Adrenal gland (tissue), 12 donors: ENCODE results near the gene FOXJ3. TPM values are rescaled to one million over a fixed set of nuclear protein-coding genes. Genes with fewer than 3 reads are reported as not detected.
A peak's percentile ranks its signal among the peaks of the same experiment; 100 is the strongest.

Experiments
- DNase-seq, 7 donors: peaks; one replicate each; pipeline ENCODE4 v3.0.0-alpha.2; 2019 to 2020
- H3K27ac ChIP-seq, 5 donors: fragments of 200-600 bp; sonication (generic) in 4 of 5; 1 replicate in 3 of 5; 2 replicates in 2 of 5; pipeline versions ENCODE4 v1.5.1 to v1.8.0; 2016 to 2020; ENCODE audit warnings: mild to moderate bottlenecking in 1 of 5
- H3K27me3 ChIP-seq: fragments of 200-600 bp; 2 replicates; pipeline ENCODE4 v1.8.0; 2021
- H3K36me3 ChIP-seq, 2 donors: fragments of 200-600 bp; replicated peaks in 1 of 2; 1 replicate in 1 of 2; 2 replicates in 1 of 2; pipeline versions ENCODE4 v1.5.1 to v1.8.0; 2018 to 2022
- H3K4me1 ChIP-seq, 2 donors: fragments of 200-600 bp; replicated peaks in 1 of 2; 1 replicate in 1 of 2; 2 replicates in 1 of 2; pipeline versions ENCODE4 v1.5.1 to v1.8.0; 2018 to 2021
- H3K4me3 ChIP-seq, 4 donors: fragments of 200-600 bp; sonication (generic) in 3 of 4; one replicate each; pipeline ENCODE4 v1.5.1; 2016 to 2018
- H3K9me3 ChIP-seq, 3 donors: fragments of 200-600 bp; sonication (generic) in 1 of 3; replicated peaks in 1 of 3; 1 replicate in 2 of 3; 2 replicates in 1 of 3; pipeline versions ENCODE4 v1.5.1 to v1.8.0; 2016 to 2021
- POLR2A ChIP-seq, 2 donors: fragments of 450-650 bp; IDR thresholded peaks; one replicate each; pipeline ENCODE4 v1.6.1; 2017; ENCODE audit warnings: antibody characterized with exemption in 2 of 2, mild to moderate bottlenecking in 2 of 2, moderate library complexity in 1 of 2
- WGBS, 4 donors: extraction: QIAGEN DNeasy Blood & Tissue Kit in 2 of 4; methylation state at CpG; one replicate each; pipeline versions ENCODE4 v1.1.5 to v1.1.7; 2013 to 2017; 5-methylcytosine and 5-hydroxymethylcytosine counted together
- intact Hi-C, 2 donors: fragments of 100-400 bp; cut with DNase I; formaldehyde crosslinking; loops; one replicate each; pipeline versions ENCODE4 v1.14.1 to v1.15.0; 2022 to 2023
- polyA plus RNA-seq, 3 donors: library from polyadenylated mRNA; stranded (reverse); fragments of 200-250 nt in 2 of 3; fragments of 350-450 nt in 1 of 3; fragmentation: Illumina TruSeq in 1 of 3; extraction: RNeasy Lipid Tissue Mini Kit (QIAGEN cat#74804) in 1 of 3; gene quantifications; one replicate each; pipeline ENCODE4 v1.2.3, GENCODE V29; 2013 to 2014
- total RNA-seq, 9 donors: library from RNA; depleted of rRNA in 4 of 9; stranded (reverse); fragments of >200 nt in 4 of 9; fragments of 120-200 nt in 1 of 9; fragmentation: NEBNext Ultra II Directional in 1 of 9; extraction: Animal tissue kit (Norgen Biotek cat#: 25700) in 1 of 9; gene quantifications; one replicate each; pipeline versions ENCODE4 v1.1.0 to v1.2.4, GENCODE V29; 2013 to 2023
- TF ChIP-seq, protein P1 (sequence below), 6 experiments: fragments of 450-650 bp in 4 of 6; fragments of 200-600 bp in 2 of 6; sonication (generic) in 1 of 6; IDR thresholded peaks; 1 replicate in 5 of 6; 2 replicates in 1 of 6; pipeline versions ENCODE4 v1.5.1 to v1.8.0; 2016 to 2021; ENCODE audit warnings: antibody characterized with exemption in 6 of 6, mild to moderate bottlenecking in 2 of 6, moderate library complexity in 1 of 6
- donor health status: healthy with polysubstance abuse.
- donor health status: Bipolar disorder and iron deficiency.
- donor health status: DM: yes; HTN: yes; CAD: no.
- donor health status: DM: no; HTN: no; CAD: no.
- donor health status: DM: no; HTN: no; CAD: no.
- donor health status: DM: yes; HTN: yes; CAD: no.

The FOXJ3 gene
- total and polyA plus RNA-seq, 12 donors: 8.4 to 58.5 (median 33.4) TPM

- Histone ChIP-seq H3K27ac (no peak overlapping the region), H3K27me3 (no peaks in the 10 kb centered on the region), H3K4me3 (no peak overlapping the region), H3K36me3 (no peaks in the 10 kb centered on the region), H3K9me3 (no peaks in the 10 kb centered on the region), H3K4me1 (peaks cover 28 to 50% of the 10 kb centered on the region in 2 donors)
- intact Hi-C loops: no loop called here
- no peak for DNase-seq
- TF ChIP-seq, protein P1, sequence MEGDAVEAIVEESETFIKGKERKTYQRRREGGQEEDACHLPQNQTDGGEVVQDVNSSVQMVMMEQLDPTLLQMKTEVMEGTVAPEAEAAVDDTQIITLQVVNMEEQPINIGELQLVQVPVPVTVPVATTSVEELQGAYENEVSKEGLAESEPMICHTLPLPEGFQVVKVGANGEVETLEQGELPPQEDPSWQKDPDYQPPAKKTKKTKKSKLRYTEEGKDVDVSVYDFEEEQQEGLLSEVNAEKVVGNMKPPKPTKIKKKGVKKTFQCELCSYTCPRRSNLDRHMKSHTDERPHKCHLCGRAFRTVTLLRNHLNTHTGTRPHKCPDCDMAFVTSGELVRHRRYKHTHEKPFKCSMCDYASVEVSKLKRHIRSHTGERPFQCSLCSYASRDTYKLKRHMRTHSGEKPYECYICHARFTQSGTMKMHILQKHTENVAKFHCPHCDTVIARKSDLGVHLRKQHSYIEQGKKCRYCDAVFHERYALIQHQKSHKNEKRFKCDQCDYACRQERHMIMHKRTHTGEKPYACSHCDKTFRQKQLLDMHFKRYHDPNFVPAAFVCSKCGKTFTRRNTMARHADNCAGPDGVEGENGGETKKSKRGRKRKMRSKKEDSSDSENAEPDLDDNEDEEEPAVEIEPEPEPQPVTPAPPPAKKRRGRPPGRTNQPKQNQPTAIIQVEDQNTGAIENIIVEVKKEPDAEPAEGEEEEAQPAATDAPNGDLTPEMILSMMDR (IDR thresholded peaks at IDR 0.05): no peak
- 60 to 73% (median 65%) methylated on average over 6 of the region's 6 CpGs for WGBS, 4 donors
These were observed 15.1 kb downstream of the FOXJ3 start for GRCh38 chr1:42319871-42320484.

- peak overlapping the region in 1 of 5 donors; percentile 20 for H3K27ac ChIP-seq
- no peak for TF ChIP-seq POLR2A (IDR thresholded peaks at IDR 0.05)
- TF ChIP-seq, protein P1 (IDR thresholded peaks at IDR 0.05): no peak
These were observed 15.7 kb downstream of the FOXJ3 start for GRCh38 chr1:42319128-42319851.

DNA sequence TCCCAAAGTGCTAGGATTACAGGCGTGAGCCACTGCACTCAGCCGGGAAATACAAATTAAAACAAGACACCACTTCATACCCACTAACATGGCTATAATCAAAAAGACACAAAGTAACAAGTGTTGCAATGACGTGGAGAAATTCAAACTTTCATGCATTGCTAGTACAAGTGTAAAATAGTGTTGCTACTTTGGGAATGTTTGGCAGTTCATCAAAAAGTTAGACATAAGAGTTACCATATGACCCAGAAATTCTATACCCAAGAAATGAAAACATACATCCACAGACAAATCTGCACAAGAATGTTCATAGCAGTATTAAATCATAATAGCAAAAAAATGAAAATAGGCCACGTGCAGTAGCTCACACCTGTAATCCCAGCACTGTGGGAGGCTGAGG, 16.4 kb downstream of the FOXJ3 start:
- DNase-seq: no peak
- no peaks in the 10 kb centered on the region for H3K36me3 ChIP-seq
- WGBS, 4 donors: 93 to 94% (median 94%) methylated on average over 4 of the region's 4 CpGs
- H3K4me3 ChIP-seq: no peak overlapping the region
- no peak overlapping the region for H3K27ac ChIP-seq
- TF ChIP-seq, protein P1 (IDR thresholded peaks at IDR 0.05): no peak
- TF ChIP-seq POLR2A (IDR thresholded peaks at IDR 0.05): no peak
- H3K27me3 ChIP-seq: no peaks in the 10 kb centered on the region
- H3K4me1 ChIP-seq: peaks cover 24 to 51% of the 10 kb centered on the region in 2 donors
- intact Hi-C loops: no loop called here
- H3K9me3 ChIP-seq: no peaks in the 10 kb centered on the region

More at GRCh38 chr1:42319128-42319851, 15.7 kb downstream of the FOXJ3 start:
- Histone ChIP-seq H3K4me1 (peaks cover 24 to 51% of the 10 kb centered on the region in 2 donors), H3K4me3 (no peak overlapping the region), H3K27me3 (no peaks in the 10 kb centered on the region), H3K36me3 (no peaks in the 10 kb centered on the region), H3K9me3 (no peaks in the 10 kb centered on the region)
- intact Hi-C loops: no loop called here
- 47 to 49% (median 48%) methylated on average over 4 of the region's 4 CpGs for WGBS, 4 donors
- DNase-seq: no peak

DNA sequence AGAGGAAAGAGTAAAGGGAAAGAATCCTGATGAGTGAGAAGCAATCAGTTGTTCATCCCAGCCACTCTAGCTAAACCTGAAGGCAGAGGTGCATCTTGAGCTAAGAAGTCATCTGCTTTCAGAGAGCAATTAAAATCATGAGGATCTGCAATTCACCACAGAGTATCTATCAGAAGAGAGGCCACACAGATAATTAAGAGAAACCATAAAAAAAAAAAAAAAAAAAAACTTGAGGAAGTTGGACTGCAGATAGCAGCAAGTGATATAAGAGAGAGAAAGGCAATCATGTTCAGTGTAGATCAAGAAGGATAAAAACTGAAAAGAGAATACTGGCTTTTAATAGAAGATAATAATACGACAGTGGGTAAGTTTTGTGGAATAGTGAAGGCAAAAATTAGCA, 17.7 kb downstream of the FOXJ3 start:
- no peaks in the 10 kb centered on the region for H3K27me3 ChIP-seq
- intact Hi-C loops: no loop called here
- no peak for TF ChIP-seq POLR2A (IDR thresholded peaks at IDR 0.05)
- TF ChIP-seq, protein P1 (IDR thresholded peaks at IDR 0.05): no peak
- peaks cover 29 to 48% of the 10 kb centered on the region in 2 donors for H3K4me1 ChIP-seq
- 81 to 88% (median 86%) methylated on average over 1 of the region's 1 CpG for WGBS, 4 donors
- no peak for DNase-seq
- H3K4me3 ChIP-seq: no peak overlapping the region
- no peak overlapping the region for H3K27ac ChIP-seq
- no peaks in the 10 kb centered on the region for H3K36me3 ChIP-seq
- no peaks in the 10 kb centered on the region for H3K9me3 ChIP-seq
